IMR-90 (cell line): Measurements from ENCODE around the gene DACT2. TPM values are rescaled to one million over a fixed set of nuclear protein-coding genes. Genes with fewer than 3 reads are reported as not detected.

ENCODE experiments used
- ATAC-seq: fragments of 200-7000 bp; cut with Tn5 transposase; 2 replicates; pipeline ENCODE4 v1.9.1; 2020; ENCODE audit warnings: low read depth, mild to moderate bottlenecking, moderate library complexity
- BruUV-seq: library from RNA; stranded (reverse); fragments of 400-500 nt; replicated peaks from 2 replicates; lab custom pipeline; 2021; lab: Mats Ljungman, UMichigan
- CTCF ChIA-PET: fragments of 300-600 bp; formaldehyde crosslinking; extraction: SDS; loops from one replicate; lab custom pipeline; 2021; ENCODE audit warnings: antibody characterized with exemption; lab: Yijun Ruan, JAX
- POLR2A ChIA-PET: fragments of 300-600 bp; sonication (Branson Sonifier 250); formaldehyde crosslinking; loops from one replicate; lab custom pipeline; 2022; ENCODE audit warnings: antibody characterized with exemption; ENCODE audit not compliant: unreplicated experiment; lab: Charles Lee
- DNase-seq: peaks from one replicate; pipeline ENCODE4 v3.0.0; 2013
- H2AFZ ChIP-seq: replicated peaks from 2 replicates; pipeline ENCODE3; 2013; ENCODE audit warnings: low read length, mild to moderate bottlenecking; ENCODE audit not compliant: poor library complexity
- H2AK5ac ChIP-seq: 2 replicates; pipeline ENCODE4 v1.6.1; 2013; ENCODE audit warnings: low read depth, low read length, inconsistent platforms
- H2AK9ac ChIP-seq: replicated peaks from 2 replicates; pipeline ENCODE3; 2013; ENCODE audit warnings: mild to moderate bottlenecking, low read depth, low read length, moderate library complexity; ENCODE audit not compliant: poor library complexity
- H2BK120ac ChIP-seq: 2 replicates; pipeline ENCODE4 v1.6.1; 2013; ENCODE audit warnings: low read depth, low read length, inconsistent platforms
- H2BK15ac ChIP-seq: 3 replicates; pipeline ENCODE4 v1.6.1; 2013; ENCODE audit warnings: low read depth, low read length, inconsistent platforms
- H2BK20ac ChIP-seq: 2 replicates; pipeline ENCODE4 v1.6.1; 2013; ENCODE audit warnings: low read depth, mild to moderate bottlenecking, inconsistent platforms, low read length, moderate library complexity
- H2BK5ac ChIP-seq: 2 replicates; pipeline ENCODE4 v1.6.1; 2013; ENCODE audit warnings: mild to moderate bottlenecking, low read depth, low read length, inconsistent platforms; ENCODE audit not compliant: poor library complexity, severe bottlenecking
- H3K14ac ChIP-seq: replicated peaks from 2 replicates; pipeline ENCODE4 v1.6.1; 2013; ENCODE audit warnings: low read depth, low read length, inconsistent platforms
- H3K18ac ChIP-seq: 2 replicates; pipeline ENCODE4 v1.6.1; 2013; ENCODE audit warnings: low read depth, low read length, control low read depth
- H3K23ac ChIP-seq: 2 replicates; pipeline ENCODE4 v1.6.1; 2013; ENCODE audit warnings: low read depth, low read length, inconsistent platforms
- H3K27ac ChIP-seq: 2 replicates; pipeline ENCODE4 v1.5.1; 2013; ENCODE audit warnings: mild to moderate bottlenecking, control low read depth, low read length; ENCODE audit not compliant: insufficient read depth
- H3K27me3 ChIP-seq: 2 replicates; pipeline ENCODE4 v1.6.1; 2013; ENCODE audit warnings: low read length; ENCODE audit not compliant: control insufficient read depth, insufficient read depth
- H3K36me3 ChIP-seq: 2 replicates; pipeline ENCODE4 v1.6.1; 2013; ENCODE audit warnings: low read length, mixed read lengths; ENCODE audit not compliant: control insufficient read depth, insufficient read depth
- H3K4ac ChIP-seq: 2 replicates; pipeline ENCODE4 v1.6.1; 2013; ENCODE audit warnings: low read depth, low read length, inconsistent platforms
- H3K4me1 ChIP-seq: 2 replicates; pipeline ENCODE4 v1.6.1; 2013; ENCODE audit warnings: low read length, mixed read lengths; ENCODE audit not compliant: control insufficient read depth, insufficient read depth
- H3K4me2 ChIP-seq: 2 replicates; pipeline ENCODE4 v1.6.1; 2013; ENCODE audit warnings: low read depth, mild to moderate bottlenecking, control low read depth, low read length, moderate library complexity
- H3K4me3 ChIP-seq: 2 replicates; pipeline ENCODE4 v1.5.1; 2013; ENCODE audit warnings: low read depth, mild to moderate bottlenecking, control low read depth, low read length, moderate library complexity; ENCODE audit not compliant: insufficient read depth
- H3K56ac ChIP-seq: 2 replicates; pipeline ENCODE4 v1.6.1; 2013; ENCODE audit warnings: low read length, inconsistent platforms; ENCODE audit not compliant: insufficient read depth; ENCODE audit errors: extremely low read depth
- H3K79me1 ChIP-seq, 2 experiments: 2 replicates each; pipeline ENCODE4 v1.6.1; 2013; ENCODE audit warnings: low read length in 2 of 2, inconsistent platforms in 1 of 2, low read depth in 1 of 2
- H3K9ac ChIP-seq: 2 replicates; pipeline ENCODE4 v1.6.1; 2013; ENCODE audit warnings: low read depth, low read length, control low read depth
- H3K9me1 ChIP-seq: 2 replicates; pipeline ENCODE4 v1.6.1; 2013; ENCODE audit warnings: low read length, inconsistent platforms; ENCODE audit not compliant: insufficient read depth
- H3K9me3 ChIP-seq: 2 replicates; pipeline ENCODE4 v1.6.1; 2013; ENCODE audit warnings: low read length; ENCODE audit not compliant: control insufficient read depth, insufficient read depth
- H4K20me1 ChIP-seq: 2 replicates; pipeline ENCODE4 v1.6.1; 2013; ENCODE audit warnings: low read length, inconsistent platforms; ENCODE audit not compliant: insufficient read depth
- H4K5ac ChIP-seq: 2 replicates; pipeline ENCODE4 v1.6.1; 2013; ENCODE audit warnings: mild to moderate bottlenecking, low read depth, low read length, control low read depth
- H4K8ac ChIP-seq, 2 experiments: 2 replicates each; pipeline ENCODE4 v1.6.1; 2013; ENCODE audit warnings: low read depth in 2 of 2, low read length in 2 of 2, control low read depth in 1 of 2, inconsistent platforms in 1 of 2
- H4K91ac ChIP-seq: 2 replicates; pipeline ENCODE4 v1.6.1; 2013; ENCODE audit warnings: low read depth, low read length, inconsistent platforms; ENCODE audit not compliant: insufficient read depth
- CEBPB ChIP-seq: IDR thresholded peaks from 2 replicates; pipeline ENCODE4 v1.6.1; 2012; ENCODE audit warnings: low read depth, low read length, improper control_type of control experiment
- CHD1 ChIP-seq: IDR thresholded peaks from 2 replicates; pipeline ENCODE4 v1.6.1; 2012; ENCODE audit warnings: low read depth, low read length, improper control_type of control experiment
- CTCF ChIP-seq: conservative IDR thresholded peaks from 2 replicates; pipeline ENCODE4 v1.5.1; 2012; ENCODE audit warnings: mild to moderate bottlenecking, low read depth, low read length, improper control_type of control experiment
- FOS ChIP-seq: fragments of 150-350 bp; IDR thresholded peaks from 2 replicates; pipeline ENCODE4 v1.6.1; 2016; ENCODE audit warnings: low read depth, low read length
- POLR2A ChIP-seq: IDR thresholded peaks from 2 replicates; pipeline ENCODE4 v1.6.1; 2012; ENCODE audit warnings: mild to moderate bottlenecking, low read depth, low read length
- SMC3 ChIP-seq: fragments of 150-350 bp; IDR thresholded peaks from 2 replicates; pipeline ENCODE4 v1.6.1; 2016; ENCODE audit warnings: low read depth, mild to moderate bottlenecking, antibody characterized with exemption, low read length, moderate library complexity
- WGBS, 2 experiments: methylation state at CpG; one replicate each; pipeline versions ENCODE4 v1.1.5 to v1.1.7; 2013; ENCODE audit warnings: missing lambda C conversion rate in 2 of 2; ENCODE audit not compliant: insufficient read length in 1 of 2; ENCODE audit errors: extremely low coverage in 2 of 2; 5-methylcytosine and 5-hydroxymethylcytosine counted together
- dilution Hi-C: fragments of 300-500 bp; cut with HindIII; formaldehyde crosslinking; loops from one replicate; pipeline ENCODE4 v1.14.3; 2018; ENCODE audit warnings: low sequenced_read_pairs; ENCODE audit not compliant: unreplicated experiment
- in situ Hi-C: fragments of 300-500 bp; cut with MboI; formaldehyde crosslinking; loops from 3 replicates; pipeline ENCODE4 v1.14.3; 2019; ENCODE audit warnings: low sequenced_read_pairs, inconsistent platforms, mixed read lengths
- intact Hi-C: fragments of 100-400 bp; cut with micrococcal nuclease; formaldehyde crosslinking; loops from 2 replicates; pipeline ENCODE4 v1.10.0; 2022
- polyA plus RNA-seq, 3 experiments: library from polyadenylated mRNA; depleted of rRNA; stranded (reverse); fragments of >200 nt; gene quantifications; 2 replicates each; pipeline ENCODE4 v1.2.3, GENCODE V29; 2012; ENCODE audit warnings: low replicate concordance in 1 of 3
- total RNA-seq: library from RNA; depleted of rRNA; stranded (reverse); fragments of >200 nt; gene quantifications from 2 replicates; pipeline ENCODE4 v1.2.3, GENCODE V29; 2012
- TF ChIP-seq, protein P1 (sequence below): fragments of 150-350 bp; IDR thresholded peaks from 2 replicates; pipeline ENCODE4 v1.6.1; 2016; ENCODE audit warnings: low read depth, mild to moderate bottlenecking, low read length, moderate library complexity, borderline replicate concordance

Gene DACT2
- total and polyA plus RNA-seq, 2 of the 4 experiments (the other 2 are of a cell fraction) = not detected

- H2AK9ac ChIP-seq = no peak overlapping the region
- intact Hi-C loops = no loop called here
- H3K36me3 ChIP-seq = no peaks in the 10 kb centered on the region
- dilution Hi-C loops = no loop called here
- H3K14ac ChIP-seq = no peak overlapping the region
- no peaks in the 10 kb centered on the region for H4K20me1 ChIP-seq
- no peaks in the 10 kb centered on the region for H3K9me1 ChIP-seq
- H3K9me3 ChIP-seq = peaks cover 25% of the 10 kb centered on the region
- no peak overlapping the region for H2BK15ac ChIP-seq
- H3K18ac ChIP-seq = no peak overlapping the region
- H3K23ac ChIP-seq = no peak overlapping the region
- no peak overlapping the region for H3K56ac ChIP-seq
- no peak overlapping the region for H3K9ac ChIP-seq
- no TSS peak for BruUV-seq
- no peak overlapping the region for H4K91ac ChIP-seq
- no peak overlapping the region for H4K5ac ChIP-seq
- in situ Hi-C loops = no loop called here
- no peak overlapping the region for H3K4me2 ChIP-seq
- ATAC-seq = no peak
- POLR2A ChIA-PET = no interaction called here
- no peaks in the 10 kb centered on the region for H3K79me1 ChIP-seq
- H2AFZ ChIP-seq = no peak overlapping the region
- H2BK20ac ChIP-seq = no peak overlapping the region
- H3K27ac ChIP-seq = no peak overlapping the region
- no peak overlapping the region for H2BK120ac ChIP-seq
- no CpG with 5 or more reads among the region's 10 CpGs for WGBS, 2 experiments
- H3K4ac ChIP-seq = no peak overlapping the region
- no peak overlapping the region for H2AK5ac ChIP-seq
- no peak overlapping the region for H4K8ac ChIP-seq
- TF ChIP-seq CTCF (no peak), FOS (no peak), SMC3 (no peak), POLR2A (no peak), CEBPB (no peak), CHD1 (no peak)
- TF ChIP-seq, protein P1, sequence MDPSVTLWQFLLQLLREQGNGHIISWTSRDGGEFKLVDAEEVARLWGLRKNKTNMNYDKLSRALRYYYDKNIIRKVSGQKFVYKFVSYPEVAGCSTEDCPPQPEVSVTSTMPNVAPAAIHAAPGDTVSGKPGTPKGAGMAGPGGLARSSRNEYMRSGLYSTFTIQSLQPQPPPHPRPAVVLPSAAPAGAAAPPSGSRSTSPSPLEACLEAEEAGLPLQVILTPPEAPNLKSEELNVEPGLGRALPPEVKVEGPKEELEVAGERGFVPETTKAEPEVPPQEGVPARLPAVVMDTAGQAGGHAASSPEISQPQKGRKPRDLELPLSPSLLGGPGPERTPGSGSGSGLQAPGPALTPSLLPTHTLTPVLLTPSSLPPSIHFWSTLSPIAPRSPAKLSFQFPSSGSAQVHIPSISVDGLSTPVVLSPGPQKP = no peak
- no peaks in the 10 kb centered on the region for H3K27me3 ChIP-seq
- no peak overlapping the region for H2BK5ac ChIP-seq
- H3K4me3 ChIP-seq = no peak overlapping the region
- CTCF ChIA-PET = no interaction called here
- no peak for DNase-seq
- no peaks in the 10 kb centered on the region for H3K4me1 ChIP-seq
Measured at GRCh38 chr6:168330403-168330802, 10.8 kb upstream of the DACT2 start.
